ENCODE data around the gene NUDT1. TPM values are rescaled to one million over a fixed set of nuclear protein-coding genes. Genes with fewer than 3 reads are reported as not detected.

Gene NUDT1
- total RNA-seq, 1 experiment from 2014 or later: 100 TPM

DNA sequence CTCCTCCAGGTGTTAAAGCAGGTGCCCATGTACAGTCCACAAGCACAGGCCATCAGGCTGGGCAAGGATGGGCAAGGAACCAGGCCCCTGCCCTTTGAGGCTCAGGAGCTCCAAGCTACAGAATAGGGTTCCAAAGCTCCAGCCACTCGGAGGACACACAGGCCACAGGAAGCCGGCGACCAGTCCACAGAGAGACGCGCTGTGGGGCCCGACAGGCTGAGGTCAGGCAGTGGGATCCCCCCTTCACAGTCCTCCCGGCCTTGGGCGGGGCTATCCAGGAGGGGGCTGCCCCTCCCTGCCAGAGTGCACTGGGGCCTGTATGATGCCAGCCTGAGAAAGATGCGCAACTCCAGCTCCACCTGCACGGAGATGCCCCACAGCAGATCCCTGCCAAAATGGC is 43.3 kb upstream of the NUDT1 start:
- TF ChIP-seq, protein P1, sequence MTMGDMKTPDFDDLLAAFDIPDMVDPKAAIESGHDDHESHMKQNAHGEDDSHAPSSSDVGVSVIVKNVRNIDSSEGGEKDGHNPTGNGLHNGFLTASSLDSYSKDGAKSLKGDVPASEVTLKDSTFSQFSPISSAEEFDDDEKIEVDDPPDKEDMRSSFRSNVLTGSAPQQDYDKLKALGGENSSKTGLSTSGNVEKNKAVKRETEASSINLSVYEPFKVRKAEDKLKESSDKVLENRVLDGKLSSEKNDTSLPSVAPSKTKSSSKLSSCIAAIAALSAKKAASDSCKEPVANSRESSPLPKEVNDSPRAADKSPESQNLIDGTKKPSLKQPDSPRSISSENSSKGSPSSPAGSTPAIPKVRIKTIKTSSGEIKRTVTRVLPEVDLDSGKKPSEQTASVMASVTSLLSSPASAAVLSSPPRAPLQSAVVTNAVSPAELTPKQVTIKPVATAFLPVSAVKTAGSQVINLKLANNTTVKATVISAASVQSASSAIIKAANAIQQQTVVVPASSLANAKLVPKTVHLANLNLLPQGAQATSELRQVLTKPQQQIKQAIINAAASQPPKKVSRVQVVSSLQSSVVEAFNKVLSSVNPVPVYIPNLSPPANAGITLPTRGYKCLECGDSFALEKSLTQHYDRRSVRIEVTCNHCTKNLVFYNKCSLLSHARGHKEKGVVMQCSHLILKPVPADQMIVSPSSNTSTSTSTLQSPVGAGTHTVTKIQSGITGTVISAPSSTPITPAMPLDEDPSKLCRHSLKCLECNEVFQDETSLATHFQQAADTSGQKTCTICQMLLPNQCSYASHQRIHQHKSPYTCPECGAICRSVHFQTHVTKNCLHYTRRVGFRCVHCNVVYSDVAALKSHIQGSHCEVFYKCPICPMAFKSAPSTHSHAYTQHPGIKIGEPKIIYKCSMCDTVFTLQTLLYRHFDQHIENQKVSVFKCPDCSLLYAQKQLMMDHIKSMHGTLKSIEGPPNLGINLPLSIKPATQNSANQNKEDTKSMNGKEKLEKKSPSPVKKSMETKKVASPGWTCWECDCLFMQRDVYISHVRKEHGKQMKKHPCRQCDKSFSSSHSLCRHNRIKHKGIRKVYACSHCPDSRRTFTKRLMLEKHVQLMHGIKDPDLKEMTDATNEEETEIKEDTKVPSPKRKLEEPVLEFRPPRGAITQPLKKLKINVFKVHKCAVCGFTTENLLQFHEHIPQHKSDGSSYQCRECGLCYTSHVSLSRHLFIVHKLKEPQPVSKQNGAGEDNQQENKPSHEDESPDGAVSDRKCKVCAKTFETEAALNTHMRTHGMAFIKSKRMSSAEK (CRISPR knock-in tag; IDR thresholded peaks at IDR 0.05; ENCODE audit: borderline replicate concordance): no peak
- TF ChIP-seq, protein P2, sequence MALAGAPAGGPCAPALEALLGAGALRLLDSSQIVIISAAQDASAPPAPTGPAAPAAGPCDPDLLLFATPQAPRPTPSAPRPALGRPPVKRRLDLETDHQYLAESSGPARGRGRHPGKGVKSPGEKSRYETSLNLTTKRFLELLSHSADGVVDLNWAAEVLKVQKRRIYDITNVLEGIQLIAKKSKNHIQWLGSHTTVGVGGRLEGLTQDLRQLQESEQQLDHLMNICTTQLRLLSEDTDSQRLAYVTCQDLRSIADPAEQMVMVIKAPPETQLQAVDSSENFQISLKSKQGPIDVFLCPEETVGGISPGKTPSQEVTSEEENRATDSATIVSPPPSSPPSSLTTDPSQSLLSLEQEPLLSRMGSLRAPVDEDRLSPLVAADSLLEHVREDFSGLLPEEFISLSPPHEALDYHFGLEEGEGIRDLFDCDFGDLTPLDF (CRISPR knock-in tag; IDR thresholded peaks at IDR 0.05): no peak
- no peak for TF ChIP-seq JAZF1 (CRISPR knock-in tag; IDR thresholded peaks at IDR 0.05)
- no peak for TF ChIP-seq OVOL2 (CRISPR knock-in tag; IDR thresholded peaks at IDR 0.05; ENCODE audit: borderline replicate concordance)
- TF ChIP-seq, protein P3, sequence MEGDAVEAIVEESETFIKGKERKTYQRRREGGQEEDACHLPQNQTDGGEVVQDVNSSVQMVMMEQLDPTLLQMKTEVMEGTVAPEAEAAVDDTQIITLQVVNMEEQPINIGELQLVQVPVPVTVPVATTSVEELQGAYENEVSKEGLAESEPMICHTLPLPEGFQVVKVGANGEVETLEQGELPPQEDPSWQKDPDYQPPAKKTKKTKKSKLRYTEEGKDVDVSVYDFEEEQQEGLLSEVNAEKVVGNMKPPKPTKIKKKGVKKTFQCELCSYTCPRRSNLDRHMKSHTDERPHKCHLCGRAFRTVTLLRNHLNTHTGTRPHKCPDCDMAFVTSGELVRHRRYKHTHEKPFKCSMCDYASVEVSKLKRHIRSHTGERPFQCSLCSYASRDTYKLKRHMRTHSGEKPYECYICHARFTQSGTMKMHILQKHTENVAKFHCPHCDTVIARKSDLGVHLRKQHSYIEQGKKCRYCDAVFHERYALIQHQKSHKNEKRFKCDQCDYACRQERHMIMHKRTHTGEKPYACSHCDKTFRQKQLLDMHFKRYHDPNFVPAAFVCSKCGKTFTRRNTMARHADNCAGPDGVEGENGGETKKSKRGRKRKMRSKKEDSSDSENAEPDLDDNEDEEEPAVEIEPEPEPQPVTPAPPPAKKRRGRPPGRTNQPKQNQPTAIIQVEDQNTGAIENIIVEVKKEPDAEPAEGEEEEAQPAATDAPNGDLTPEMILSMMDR (IDR thresholded peaks at IDR 0.05): no peak
- TF ChIP-seq EMX1 (CRISPR knock-in tag; IDR thresholded peaks at IDR 0.05): no peak
- TF ChIP-seq, protein P4, sequence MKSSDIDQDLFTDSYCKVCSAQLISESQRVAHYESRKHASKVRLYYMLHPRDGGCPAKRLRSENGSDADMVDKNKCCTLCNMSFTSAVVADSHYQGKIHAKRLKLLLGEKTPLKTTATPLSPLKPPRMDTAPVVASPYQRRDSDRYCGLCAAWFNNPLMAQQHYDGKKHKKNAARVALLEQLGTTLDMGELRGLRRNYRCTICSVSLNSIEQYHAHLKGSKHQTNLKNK (CRISPR knock-in tag; IDR thresholded peaks at IDR 0.05): no peak
- TF ChIP-seq, protein P5, sequence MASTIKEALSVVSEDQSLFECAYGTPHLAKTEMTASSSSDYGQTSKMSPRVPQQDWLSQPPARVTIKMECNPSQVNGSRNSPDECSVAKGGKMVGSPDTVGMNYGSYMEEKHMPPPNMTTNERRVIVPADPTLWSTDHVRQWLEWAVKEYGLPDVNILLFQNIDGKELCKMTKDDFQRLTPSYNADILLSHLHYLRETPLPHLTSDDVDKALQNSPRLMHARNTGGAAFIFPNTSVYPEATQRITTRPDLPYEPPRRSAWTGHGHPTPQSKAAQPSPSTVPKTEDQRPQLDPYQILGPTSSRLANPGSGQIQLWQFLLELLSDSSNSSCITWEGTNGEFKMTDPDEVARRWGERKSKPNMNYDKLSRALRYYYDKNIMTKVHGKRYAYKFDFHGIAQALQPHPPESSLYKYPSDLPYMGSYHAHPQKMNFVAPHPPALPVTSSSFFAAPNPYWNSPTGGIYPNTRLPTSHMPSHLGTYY (CRISPR knock-in tag; IDR thresholded peaks at IDR 0.05): no peak
- ATAC-seq (no peak), DNase-seq (ENCODE audit: low spot score) (no peak)
- peaks cover 14% of the 10 kb centered on the region; the same call in 1 of the 2 replicates for H3K9me3 Mint-ChIP-seq
- no peaks in the 10 kb centered on the region for H3K27me3 Mint-ChIP-seq (ENCODE audit: low read depth)
- H3K4me3 Mint-ChIP-seq: no peak overlapping the region
- no peak overlapping the region for H3K27ac Mint-ChIP-seq
- no peaks in the 10 kb centered on the region for H3K4me1 Mint-ChIP-seq
- ChIA-PET CTCF (no interaction called here), POLR2A (no interaction called here)
- peaks cover 34% of the 10 kb centered on the region for H3K36me3 Mint-ChIP-seq

DNA sequence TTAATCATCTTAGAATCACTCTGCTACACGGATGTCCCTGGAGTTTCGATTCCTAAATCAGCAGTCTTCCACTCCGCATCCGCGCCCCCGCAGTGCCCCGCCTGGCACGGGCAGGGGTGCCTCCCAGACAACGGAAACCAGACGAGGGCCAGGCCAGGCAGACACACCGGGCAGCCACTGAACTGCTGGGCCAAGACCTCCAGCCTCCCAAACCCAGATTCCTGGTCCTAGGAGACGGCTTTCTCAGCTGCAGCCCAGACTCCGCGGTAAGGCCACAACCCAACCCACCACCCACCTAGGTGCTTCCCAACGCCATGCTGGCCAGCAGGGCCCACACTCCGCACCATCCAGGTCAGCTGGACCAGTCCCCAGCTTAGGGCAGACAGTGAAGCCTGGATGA is 42.5 kb upstream of the NUDT1 start:
- Mint-ChIP-seq H3K4me1 (no peaks in the 10 kb centered on the region), H3K4me3 (no peak overlapping the region), H3K36me3 (peaks cover 37% of the 10 kb centered on the region), H3K27me3 (ENCODE audit: low read depth) (no peaks in the 10 kb centered on the region), H3K9me3 (peaks cover 14% of the 10 kb centered on the region; the same call in 1 of the 2 replicates), H3K27ac (no peak overlapping the region)
- ChIA-PET CTCF (no interaction called here), POLR2A (no interaction called here)
- DNase-seq (ENCODE audit: low spot score) (no peak), ATAC-seq (no peak)
- TF ChIP-seq ETV6 (CRISPR knock-in tag; IDR thresholded peaks at IDR 0.05): no peak
- TF ChIP-seq, protein P6, sequence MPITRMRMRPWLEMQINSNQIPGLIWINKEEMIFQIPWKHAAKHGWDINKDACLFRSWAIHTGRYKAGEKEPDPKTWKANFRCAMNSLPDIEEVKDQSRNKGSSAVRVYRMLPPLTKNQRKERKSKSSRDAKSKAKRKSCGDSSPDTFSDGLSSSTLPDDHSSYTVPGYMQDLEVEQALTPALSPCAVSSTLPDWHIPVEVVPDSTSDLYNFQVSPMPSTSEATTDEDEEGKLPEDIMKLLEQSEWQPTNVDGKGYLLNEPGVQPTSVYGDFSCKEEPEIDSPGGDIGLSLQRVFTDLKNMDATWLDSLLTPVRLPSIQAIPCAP (CRISPR knock-in tag; IDR thresholded peaks at IDR 0.05): no peak
- TF ChIP-seq, protein P7, sequence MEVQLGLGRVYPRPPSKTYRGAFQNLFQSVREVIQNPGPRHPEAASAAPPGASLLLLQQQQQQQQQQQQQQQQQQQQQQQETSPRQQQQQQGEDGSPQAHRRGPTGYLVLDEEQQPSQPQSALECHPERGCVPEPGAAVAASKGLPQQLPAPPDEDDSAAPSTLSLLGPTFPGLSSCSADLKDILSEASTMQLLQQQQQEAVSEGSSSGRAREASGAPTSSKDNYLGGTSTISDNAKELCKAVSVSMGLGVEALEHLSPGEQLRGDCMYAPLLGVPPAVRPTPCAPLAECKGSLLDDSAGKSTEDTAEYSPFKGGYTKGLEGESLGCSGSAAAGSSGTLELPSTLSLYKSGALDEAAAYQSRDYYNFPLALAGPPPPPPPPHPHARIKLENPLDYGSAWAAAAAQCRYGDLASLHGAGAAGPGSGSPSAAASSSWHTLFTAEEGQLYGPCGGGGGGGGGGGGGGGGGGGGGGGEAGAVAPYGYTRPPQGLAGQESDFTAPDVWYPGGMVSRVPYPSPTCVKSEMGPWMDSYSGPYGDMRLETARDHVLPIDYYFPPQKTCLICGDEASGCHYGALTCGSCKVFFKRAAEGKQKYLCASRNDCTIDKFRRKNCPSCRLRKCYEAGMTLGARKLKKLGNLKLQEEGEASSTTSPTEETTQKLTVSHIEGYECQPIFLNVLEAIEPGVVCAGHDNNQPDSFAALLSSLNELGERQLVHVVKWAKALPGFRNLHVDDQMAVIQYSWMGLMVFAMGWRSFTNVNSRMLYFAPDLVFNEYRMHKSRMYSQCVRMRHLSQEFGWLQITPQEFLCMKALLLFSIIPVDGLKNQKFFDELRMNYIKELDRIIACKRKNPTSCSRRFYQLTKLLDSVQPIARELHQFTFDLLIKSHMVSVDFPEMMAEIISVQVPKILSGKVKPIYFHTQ (CRISPR knock-in tag; IDR thresholded peaks at IDR 0.05): no peak
- no peak for TF ChIP-seq NR2C2 (CRISPR knock-in tag; IDR thresholded peaks at IDR 0.05)
- TF ChIP-seq, protein P8, sequence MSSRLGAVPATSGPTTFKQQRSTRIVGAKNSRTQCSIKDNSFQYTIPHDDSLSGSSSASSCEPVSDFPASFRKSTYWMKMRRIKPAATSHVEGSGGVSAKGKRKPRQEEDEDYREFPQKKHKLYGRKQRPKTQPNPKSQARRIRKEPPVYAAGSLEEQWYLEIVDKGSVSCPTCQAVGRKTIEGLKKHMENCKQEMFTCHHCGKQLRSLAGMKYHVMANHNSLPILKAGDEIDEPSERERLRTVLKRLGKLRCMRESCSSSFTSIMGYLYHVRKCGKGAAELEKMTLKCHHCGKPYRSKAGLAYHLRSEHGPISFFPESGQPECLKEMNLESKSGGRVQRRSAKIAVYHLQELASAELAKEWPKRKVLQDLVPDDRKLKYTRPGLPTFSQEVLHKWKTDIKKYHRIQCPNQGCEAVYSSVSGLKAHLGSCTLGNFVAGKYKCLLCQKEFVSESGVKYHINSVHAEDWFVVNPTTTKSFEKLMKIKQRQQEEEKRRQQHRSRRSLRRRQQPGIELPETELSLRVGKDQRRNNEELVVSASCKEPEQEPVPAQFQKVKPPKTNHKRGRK (CRISPR knock-in tag; IDR thresholded peaks at IDR 0.05; ENCODE audit: borderline replicate concordance): no peak
- no peak for TF ChIP-seq ZNF671 (CRISPR knock-in tag; IDR thresholded peaks at IDR 0.05)
- no peak for TF ChIP-seq ZNF121 (CRISPR knock-in tag; IDR thresholded peaks at IDR 0.05)
- TF ChIP-seq, protein P9, sequence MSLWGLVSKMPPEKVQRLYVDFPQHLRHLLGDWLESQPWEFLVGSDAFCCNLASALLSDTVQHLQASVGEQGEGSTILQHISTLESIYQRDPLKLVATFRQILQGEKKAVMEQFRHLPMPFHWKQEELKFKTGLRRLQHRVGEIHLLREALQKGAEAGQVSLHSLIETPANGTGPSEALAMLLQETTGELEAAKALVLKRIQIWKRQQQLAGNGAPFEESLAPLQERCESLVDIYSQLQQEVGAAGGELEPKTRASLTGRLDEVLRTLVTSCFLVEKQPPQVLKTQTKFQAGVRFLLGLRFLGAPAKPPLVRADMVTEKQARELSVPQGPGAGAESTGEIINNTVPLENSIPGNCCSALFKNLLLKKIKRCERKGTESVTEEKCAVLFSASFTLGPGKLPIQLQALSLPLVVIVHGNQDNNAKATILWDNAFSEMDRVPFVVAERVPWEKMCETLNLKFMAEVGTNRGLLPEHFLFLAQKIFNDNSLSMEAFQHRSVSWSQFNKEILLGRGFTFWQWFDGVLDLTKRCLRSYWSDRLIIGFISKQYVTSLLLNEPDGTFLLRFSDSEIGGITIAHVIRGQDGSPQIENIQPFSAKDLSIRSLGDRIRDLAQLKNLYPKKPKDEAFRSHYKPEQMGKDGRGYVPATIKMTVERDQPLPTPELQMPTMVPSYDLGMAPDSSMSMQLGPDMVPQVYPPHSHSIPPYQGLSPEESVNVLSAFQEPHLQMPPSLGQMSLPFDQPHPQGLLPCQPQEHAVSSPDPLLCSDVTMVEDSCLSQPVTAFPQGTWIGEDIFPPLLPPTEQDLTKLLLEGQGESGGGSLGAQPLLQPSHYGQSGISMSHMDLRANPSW (CRISPR knock-in tag; conservative IDR thresholded peaks at IDR 0.05; ENCODE audit: low read depth): no peak
- TF ChIP-seq RELA (CRISPR knock-in tag; IDR thresholded peaks at IDR 0.05; ENCODE audit: borderline replicate concordance): no peak
- no peak for TF ChIP-seq TEAD4 (CRISPR knock-in tag; IDR thresholded peaks at IDR 0.05)
